ENCODE results near the gene PTPN1. TPM values are rescaled to one million over a fixed set of nuclear protein-coding genes. Genes with fewer than 3 reads are reported as not detected.

The PTPN1 gene
- total RNA-seq, 4 donors from 2014 or later: 20.5 to 28.8 (median 24.9) TPM

- peaks cover 4 to 33% of the 10 kb centered on the region in 2 donors for H3K4me1 ChIP-seq
- no peaks in the 10 kb centered on the region for H3K27me3 ChIP-seq
- TF ChIP-seq POLR2A (IDR thresholded peaks at IDR 0.05) (no peak), CTCF (IDR thresholded peaks at IDR 0.05) (no peak)
- no peak overlapping the region for H3K27ac ChIP-seq
- no peaks in the 10 kb centered on the region for H3K9me3 ChIP-seq
- no peak for DNase-seq
- WGBS, 2 donors: 96 to 98% methylated on average over 11 of the region's 11 CpGs
- no peaks in the 10 kb centered on the region for H3K36me3 ChIP-seq
- intact Hi-C loops (cut with DNase I): no loop called here
- no peak overlapping the region for H3K4me3 ChIP-seq (replicated peaks in 1 of 3)
Measured at GRCh38 chr20:50557549-50558134, 47.5 kb downstream of the PTPN1 start.

- 58 to 67% methylated on average over 4 of the region's 4 CpGs for WGBS, 2 donors
- no peak overlapping the region for H3K4me3 ChIP-seq (replicated peaks in 1 of 3)
- intact Hi-C loops (cut with DNase I): no loop called here
- H3K9me3 ChIP-seq: no peaks in the 10 kb centered on the region
- DNase-seq: no peak
- no peak overlapping the region for H3K27ac ChIP-seq
- H3K36me3 ChIP-seq: no peaks in the 10 kb centered on the region
- H3K4me1 ChIP-seq: peaks cover 4 to 39% of the 10 kb centered on the region in 2 donors
- TF ChIP-seq POLR2A (IDR thresholded peaks at IDR 0.05) (no peak), CTCF (IDR thresholded peaks at IDR 0.05) (no peak)
- no peaks in the 10 kb centered on the region for H3K27me3 ChIP-seq
Measured at GRCh38 chr20:50558483-50558925, 48.3 kb downstream of the PTPN1 start.

- no peak overlapping the region for H3K27ac ChIP-seq
- intact Hi-C loops (cut with DNase I): no loop called here
- no peaks in the 10 kb centered on the region for H3K9me3 ChIP-seq
- H3K27me3 ChIP-seq: no peaks in the 10 kb centered on the region
- no peaks in the 10 kb centered on the region for H3K36me3 ChIP-seq
- peaks cover 4 to 36% of the 10 kb centered on the region in 2 donors for H3K4me1 ChIP-seq
- H3K4me3 ChIP-seq (replicated peaks in 1 of 3): no peak overlapping the region
- no peak for DNase-seq
- no peak for TF ChIP-seq POLR2A (IDR thresholded peaks at IDR 0.05)
- no peak for TF ChIP-seq CTCF (IDR thresholded peaks at IDR 0.05)
- WGBS, 2 donors: 94 to 99% methylated on average over 6 of the region's 6 CpGs
Measured at GRCh38 chr20:50559149-50559548, 49.0 kb downstream of the PTPN1 start.

- Histone ChIP-seq H3K4me3 (replicated peaks in 1 of 3) (no peak overlapping the region), H3K36me3 (no peaks in the 10 kb centered on the region), H3K9me3 (no peaks in the 10 kb centered on the region), H3K27me3 (no peaks in the 10 kb centered on the region), H3K4me1 (peaks cover 4 to 36% of the 10 kb centered on the region in 2 donors), H3K27ac (no peak overlapping the region)
- DNase-seq: no peak
- intact Hi-C loops (cut with DNase I): no loop called here
- TF ChIP-seq CTCF (IDR thresholded peaks at IDR 0.05) (no peak), POLR2A (IDR thresholded peaks at IDR 0.05) (no peak)
- WGBS, 2 donors: 69 to 72% methylated on average over 8 of the region's 8 CpGs
Measured at GRCh38 chr20:50559856-50560638, 49.9 kb downstream of the PTPN1 start.

- Histone ChIP-seq H3K36me3 (no peaks in the 10 kb centered on the region), H3K4me3 (replicated peaks in 1 of 3) (no peak overlapping the region), H3K9me3 (no peaks in the 10 kb centered on the region), H3K27ac (no peak overlapping the region), H3K4me1 (peaks cover 4 to 36% of the 10 kb centered on the region in 2 donors), H3K27me3 (no peaks in the 10 kb centered on the region)
- intact Hi-C loops (cut with DNase I): no loop called here
- DNase-seq: no peak
- 86 to 91% methylated on average over 5 of the region's 5 CpGs for WGBS, 2 donors
- TF ChIP-seq POLR2A (IDR thresholded peaks at IDR 0.05) (no peak), CTCF (IDR thresholded peaks at IDR 0.05) (no peak)
Measured at GRCh38 chr20:50560867-50561266, 50.7 kb downstream of the PTPN1 start.

Measured in thyroid gland (tissue), 4 donors.